Stimulated activated CD4-positive, alpha-beta T cell treated with anti-CD3 and anti-CD28 coated beads, Interleukin-2, amount 100 ng/mL, for 4 hours (primary cell): ENCODE results near the gene APOF.
"Not testable (repeated sequence)": the region's sequence is repeated elsewhere in the genome, so short reads cannot be mapped to it uniquely, and the experiment has no call there.

ENCODE experiments used
- DNase-seq: peaks from one replicate; pipeline ENCODE4 v3.0.0-alpha.2; 2020; ENCODE audit warnings: low read depth

APOF gene

DNA sequence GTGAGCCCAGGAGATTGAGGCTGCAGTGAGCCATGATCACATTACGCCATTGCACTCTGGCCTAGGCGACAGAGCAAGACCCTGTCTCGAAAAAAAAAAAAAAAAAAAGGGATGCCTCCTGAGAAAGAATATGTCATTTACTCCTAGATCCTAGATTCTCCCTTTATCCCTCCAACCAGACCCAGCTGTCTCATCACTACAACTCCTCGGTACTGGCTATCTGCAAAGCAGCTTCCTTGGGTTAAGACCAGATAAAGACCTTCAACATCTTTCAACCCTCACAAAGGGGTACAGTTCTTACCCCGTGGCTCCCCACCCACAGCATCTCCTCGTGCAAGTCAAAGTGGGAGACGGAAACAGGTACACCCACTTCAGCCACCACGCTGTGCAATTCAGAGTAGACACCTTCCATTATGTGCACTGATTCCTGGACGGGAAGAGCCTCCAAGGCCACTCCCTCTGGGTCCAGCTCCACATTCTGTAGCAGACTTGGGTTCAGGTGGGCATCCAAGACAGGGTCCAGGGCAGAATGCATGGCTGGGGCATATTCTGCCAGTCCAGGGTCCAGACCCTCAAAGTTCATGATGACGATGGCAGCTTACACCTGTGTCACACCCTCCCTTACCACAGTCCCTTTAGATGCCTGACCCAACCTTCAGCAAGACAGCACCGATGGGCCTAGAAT, 30.0 kb downstream of the APOF start:
- no peak for DNase-seq

DNA sequence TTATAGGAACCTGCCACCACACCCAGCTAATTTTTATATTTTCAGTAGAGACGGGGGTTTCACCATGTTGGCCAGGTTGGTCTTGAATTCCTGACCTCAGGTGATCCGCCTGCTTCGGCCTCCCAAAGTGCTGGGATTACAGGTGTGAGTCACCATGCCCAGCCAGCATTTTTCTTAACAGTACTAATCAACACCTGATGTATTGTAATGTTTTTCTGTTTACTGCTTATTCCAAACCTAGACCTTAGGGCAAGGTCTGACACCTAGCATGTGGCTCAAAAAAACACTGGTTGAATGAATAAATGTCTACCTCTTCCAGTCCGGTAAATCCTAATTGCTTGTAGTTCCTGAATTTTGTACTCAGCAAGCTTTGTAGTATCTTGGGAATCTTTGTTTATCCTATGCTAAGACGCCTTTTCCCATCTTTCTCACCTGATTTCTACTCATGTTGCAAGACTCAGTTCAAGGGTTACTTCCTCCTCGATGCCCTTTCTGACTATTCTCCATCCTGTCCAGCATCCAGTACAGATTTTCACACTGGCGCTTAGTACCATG, 31.6 kb downstream of the APOF start:
- DNase-seq = no peak

DNA sequence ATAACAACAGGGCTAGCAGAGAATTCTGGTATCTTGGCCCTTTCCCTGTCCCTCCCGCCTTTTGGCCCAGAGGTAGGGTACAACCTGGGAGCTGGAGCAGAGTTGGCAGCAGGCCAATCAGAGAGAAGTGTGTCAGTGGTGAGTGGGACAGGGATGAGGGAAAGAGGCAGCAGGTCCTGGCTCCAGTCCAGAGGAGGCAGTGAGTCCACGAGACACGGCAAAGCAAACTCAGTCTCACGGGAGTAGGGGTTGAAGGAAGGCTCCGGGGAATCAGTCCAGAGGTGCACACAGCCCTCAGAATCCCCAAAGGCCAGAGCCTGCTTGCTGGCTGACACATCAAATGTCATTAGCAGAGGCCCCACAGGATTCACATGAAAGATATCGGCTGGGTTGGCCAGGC, 36.1 kb downstream of the APOF start:
- DNase-seq = no peak

DNA sequence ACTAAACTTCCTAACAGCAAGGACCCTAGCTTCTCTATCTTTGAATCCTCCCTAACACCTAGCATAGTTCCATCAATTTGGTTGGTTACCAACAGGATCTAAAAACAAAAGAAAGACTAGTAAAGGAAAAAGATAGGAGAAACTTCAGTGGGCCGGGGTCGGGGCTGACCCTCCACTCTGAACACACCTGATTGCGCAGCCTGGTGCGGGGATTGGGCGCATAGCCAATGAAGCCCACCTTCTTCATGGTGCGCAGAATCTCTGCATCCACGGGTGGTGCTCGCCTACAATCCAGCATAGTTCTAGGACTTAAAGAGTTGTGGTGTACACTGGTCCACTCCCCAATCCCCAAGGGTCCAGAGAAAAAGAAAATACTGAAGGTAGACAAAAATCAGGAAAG, 36.5 kb downstream of the APOF start:
- no peak for DNase-seq

DNA sequence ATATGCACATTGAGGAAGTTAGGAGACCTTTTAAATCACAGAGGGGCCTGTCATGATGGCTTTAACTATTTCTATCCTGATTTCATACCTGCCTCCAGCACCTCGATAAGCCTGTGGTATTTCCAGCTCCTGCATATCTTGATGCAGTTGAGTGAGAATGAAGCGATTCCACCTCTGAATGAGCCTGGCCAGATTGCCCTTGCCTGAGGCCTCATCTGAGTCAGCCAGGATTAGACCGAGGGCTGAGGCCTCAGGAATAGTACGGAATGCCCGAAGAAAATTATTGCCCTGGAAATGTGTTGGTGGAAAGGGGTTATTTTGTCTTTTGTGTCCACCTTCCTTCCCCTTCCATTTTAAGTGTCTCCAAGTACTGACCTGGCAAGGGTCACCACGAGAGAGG, 38.5 kb downstream of the APOF start:
- no peak for DNase-seq

DNA sequence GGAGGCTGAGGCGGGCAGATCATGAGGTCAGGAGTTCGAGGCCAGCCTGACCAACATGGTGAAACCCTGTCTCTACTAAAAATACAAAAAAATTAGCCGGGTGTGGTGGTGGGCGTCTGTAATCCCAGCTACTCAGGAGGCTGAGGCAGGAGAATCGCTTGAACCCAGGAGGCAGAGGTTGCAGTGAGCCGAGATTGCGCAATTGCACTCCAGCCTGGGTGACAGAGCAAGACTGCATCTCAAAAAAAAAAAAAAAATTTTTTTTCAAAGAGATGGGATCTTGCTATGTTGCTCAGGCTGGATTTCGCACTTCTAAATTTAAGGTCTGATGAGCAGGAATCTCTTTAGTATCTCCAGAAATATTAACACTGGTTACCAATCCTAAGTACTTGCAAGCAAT, 41.0 kb downstream of the APOF start:
- not testable (repeated sequence) for DNase-seq

DNA sequence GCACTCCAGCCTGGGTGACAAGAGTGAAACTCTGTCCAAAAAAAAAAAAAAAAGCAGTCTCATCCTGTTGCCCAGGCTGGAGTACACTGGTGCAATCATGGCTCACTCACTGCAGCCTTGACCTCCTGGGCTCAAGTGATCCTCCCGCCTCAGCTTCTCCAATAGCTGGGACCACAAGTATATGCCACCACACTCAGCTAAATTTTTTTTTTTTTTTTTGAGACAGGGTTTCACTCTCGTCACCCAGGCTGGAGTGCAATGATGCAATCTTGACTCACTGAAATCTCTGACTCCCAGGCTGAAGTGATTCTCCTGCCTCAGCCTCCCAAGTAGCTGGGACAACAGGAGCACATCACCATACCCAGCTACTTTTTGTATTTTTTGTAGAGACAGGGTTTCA, 41.6 kb downstream of the APOF start:
- no peak for DNase-seq

DNA sequence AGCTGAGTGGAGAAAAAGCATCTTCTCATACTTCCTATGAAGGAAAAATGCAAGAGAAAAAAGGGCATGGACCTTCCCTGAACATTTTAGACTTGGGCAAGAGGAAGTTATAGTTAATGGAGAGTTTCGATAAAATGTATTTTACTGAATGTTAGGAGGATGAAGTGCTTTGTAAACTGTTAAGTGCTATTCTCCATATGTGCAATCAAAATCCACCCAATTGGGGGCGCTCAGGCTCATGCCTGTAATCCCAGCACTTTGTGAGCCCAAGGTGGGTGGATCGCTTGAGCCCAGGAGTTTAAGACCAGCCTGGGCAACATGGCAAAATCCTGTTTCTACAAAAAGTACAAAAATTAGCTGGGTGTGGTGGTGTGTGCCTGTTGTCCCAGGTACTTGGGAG, 45.0 kb downstream of the APOF start:
- DNase-seq = no peak

DNA sequence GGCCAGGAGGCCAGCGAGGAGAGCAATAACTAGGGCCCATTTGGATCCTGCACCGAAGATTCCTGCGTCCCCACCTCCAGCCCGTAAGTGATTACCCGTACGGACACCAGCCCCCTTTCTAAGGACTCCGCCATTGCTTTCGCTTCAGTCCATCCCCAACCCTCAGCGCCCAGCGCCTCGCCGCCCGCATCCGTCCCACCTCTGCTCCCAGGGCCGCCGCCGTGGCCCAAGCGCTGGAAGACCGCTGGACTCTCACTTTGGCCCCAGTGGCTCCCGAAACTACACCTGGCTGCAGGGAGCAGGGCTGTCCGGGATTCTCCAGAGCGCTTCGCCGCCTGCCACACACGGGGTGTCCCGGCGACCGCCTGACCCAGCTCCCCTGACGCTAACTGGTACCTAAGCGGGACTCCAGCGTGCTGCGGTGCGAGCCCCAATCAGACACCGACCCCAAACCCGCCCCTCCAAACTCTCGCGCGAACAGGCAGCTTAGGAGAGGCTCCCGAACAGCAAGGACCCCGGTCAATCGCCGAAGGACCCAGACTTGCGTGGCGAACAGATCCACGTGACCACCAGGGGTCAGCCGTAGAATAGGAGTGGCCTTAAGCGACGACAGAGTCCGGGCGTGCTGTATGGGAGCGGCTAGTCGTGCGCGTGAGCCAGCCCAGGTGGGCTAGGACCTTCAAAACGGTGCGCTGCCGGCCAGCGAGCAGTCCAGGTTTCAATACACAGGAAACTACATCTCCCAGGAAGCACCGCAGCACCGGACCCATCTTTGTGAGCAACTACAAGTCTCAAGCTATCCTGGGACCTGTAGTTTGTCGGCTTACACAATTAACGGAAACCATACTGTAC, 46.8 kb downstream of the APOF start, which contains the start of gene CNPY2:
CNPY2 (minus strand) TSS at position 367 of the 852 bp plus-strand sequence. CDS start 771 bp downstream, outside the sequence.
- DNase-seq = peak; percentile 85

DNA sequence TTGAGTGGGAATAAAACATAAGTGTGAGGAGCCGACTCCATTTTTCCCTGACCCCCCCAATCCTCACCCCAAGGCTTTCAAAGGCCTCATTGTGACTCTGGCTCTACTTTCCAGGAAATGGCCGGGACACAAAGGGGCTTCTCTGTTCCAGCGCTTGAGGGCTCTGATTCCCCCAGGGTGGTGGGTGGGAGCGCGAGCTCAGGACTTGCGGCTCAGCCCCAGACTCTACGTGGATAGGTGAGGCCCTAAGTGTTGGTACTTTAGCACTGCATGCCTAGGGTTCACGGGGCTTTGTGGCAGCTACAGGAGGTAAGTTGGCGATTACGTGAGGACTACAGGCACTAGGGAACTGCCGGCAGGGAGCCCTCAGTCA, 47.4 kb downstream of the APOF start:
- no peak for DNase-seq

DNA sequence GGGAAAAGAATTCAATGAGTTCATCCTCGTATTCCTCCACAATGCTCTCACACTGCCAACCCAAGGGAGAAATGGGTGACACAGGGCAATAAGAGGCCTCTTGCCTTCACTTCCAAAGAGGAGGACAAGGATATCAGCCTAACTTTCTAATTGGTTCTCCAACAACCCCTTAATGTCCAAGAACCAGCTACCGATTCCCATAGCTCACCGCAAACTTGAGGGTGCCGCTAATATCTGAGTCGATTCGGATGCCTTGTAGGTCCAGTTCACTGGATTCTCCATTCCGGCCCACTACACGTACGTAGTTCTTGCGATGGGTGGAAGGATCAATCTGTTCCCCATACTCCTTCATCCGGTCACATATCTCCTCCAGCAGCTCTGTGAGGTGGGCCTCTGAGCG, 51.7 kb downstream of the APOF start:
- no peak for DNase-seq
